GM18909 (cell line): Measurements from ENCODE around the gene ZNF618.

Experiments used
- ATAC-seq: cut with Tn5 transposase; IDR thresholded peaks from one replicate; pipeline ENCODE4 v1.9.1; 2021; ENCODE audit warnings: mild to moderate bottlenecking; ENCODE audit not compliant: unreplicated experiment, poor library complexity

ZNF618 gene

GRCh38 chr9:113930390-113930783, 54.3 kb downstream of the ZNF618 start:
- ATAC-seq: no peak

DNA sequence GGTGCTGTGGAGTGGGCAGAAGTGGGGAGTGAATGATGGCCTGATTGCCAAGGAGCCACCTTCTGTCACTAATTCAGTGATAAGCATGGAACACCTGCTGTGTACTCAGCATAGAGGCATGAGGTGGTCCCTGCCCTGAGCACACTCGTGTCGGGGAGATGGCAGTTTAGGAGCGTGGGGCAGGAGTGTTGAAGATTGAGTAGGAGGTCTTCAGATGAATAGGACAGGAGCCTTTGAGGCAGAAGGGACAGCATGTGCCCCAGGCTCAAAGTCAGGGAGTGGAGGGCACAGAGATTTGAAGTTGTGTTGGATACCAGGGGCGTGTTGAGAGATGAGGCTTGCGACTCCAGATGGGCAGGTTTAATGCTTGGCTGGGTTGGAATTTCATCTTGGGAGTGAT, 55.0 kb downstream of the ZNF618 start:
- no peak for ATAC-seq

DNA sequence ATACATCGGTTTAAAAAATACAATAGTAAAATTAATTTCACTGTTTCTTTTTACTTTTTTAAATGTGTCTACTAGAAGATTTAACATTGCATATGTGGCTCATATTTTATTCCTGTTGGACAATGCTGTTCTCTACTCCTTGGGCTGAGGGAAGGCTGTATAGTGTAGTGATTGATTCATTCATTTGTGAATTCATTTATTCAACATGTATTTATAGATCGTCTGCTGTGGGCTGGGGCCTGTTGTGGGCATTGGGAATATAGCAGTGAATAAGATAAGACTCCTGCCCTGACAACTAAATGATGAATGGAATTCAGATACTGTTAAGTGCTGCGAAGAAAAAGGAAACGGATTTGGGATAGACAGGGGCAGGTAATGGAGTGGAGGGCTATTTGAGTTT, 55.7 kb downstream of the ZNF618 start:
- ATAC-seq: no peak

DNA sequence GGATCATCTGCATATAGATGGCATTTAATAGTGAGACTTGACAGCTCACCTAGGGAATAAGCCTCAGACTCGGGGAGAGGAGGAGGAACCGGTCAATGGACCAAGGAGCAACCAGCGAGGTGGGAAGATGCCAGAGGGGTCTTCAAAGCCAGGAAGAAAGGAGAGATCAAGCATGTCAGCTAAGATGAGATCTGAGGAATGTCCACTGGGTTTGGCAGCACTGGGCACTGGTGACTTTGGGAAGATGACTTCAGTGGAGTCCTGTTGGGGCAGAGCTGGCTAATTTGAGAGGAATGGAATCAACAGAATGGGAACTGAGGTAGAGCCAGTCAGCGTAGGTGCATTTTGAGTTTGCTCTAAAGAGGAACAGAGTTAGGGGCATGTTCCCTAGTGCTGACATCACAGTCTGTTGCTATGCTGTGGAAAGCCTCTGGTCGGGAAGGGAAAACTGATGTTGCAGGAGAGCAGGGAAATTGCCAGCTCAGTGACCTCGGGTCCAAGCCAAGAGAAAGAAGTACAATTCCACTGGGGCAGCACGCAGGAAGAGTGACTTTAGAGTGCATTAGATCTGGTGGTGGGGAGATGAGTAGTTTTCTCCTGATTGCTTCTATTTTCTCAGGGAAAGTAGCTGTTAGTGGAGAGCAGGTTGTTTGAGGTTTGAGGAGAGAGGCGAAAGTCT, 56.9 kb downstream of the ZNF618 start:
- ATAC-seq: no peak

- ATAC-seq: no peak
Observed at GRCh38 chr9:113933671-113934070, 57.6 kb downstream of the ZNF618 start.

DNA sequence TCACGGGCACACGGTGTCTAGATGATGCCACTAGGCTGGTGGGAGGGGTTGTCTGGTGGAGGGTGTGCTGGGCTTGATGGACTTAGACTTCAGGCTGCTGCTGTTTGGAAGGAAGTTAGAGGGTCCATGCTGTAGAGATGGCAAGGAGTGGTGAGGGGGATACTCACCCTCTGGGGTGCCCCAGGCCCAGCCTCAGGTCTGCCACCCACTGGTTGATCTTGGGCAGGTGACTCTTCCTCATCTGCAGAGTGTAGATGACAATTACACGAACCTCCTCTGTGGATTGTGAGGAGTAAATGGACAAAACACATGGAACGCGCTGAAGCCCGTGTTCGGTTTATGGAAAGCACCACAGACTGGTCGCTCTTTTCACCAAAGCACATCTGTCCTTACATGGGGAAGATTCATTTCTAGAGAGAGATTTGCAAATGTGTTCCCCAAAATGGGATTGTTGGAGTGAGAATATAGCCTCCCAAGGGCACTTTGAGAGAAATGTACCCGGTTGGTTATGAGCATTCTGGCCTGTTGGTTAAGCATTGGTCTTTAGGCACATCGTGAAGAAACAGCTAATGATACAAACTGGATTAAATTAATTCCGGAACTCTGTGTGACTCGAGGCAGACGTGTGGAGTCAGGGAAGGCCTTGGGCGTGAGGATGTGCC, 58.2 kb downstream of the ZNF618 start:
- ATAC-seq: no peak

GRCh38 chr9:113934829-113935676, 58.9 kb downstream of the ZNF618 start:
- ATAC-seq: no peak

GRCh38 chr9:113935677-113936380, 59.7 kb downstream of the ZNF618 start:
- ATAC-seq: no peak

DNA sequence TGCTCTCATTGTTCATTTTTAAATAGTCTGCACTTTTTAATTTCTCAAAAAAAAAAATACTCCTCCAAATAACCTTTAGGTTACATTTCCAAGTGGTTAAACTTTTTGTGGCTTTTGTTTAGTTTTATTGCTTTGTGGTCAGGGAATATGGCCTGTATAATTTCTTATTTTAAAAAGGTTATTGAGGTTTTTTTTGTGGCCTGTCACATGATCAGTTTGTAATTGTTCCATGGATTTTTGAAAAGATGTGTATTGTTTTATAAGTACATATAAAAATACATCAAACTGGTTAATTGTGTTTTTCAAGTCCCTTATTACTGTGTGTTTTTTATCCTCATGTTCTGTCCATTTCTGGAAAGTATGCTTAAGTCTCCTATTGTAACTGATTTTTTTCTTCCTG, 64.0 kb downstream of the ZNF618 start:
- ATAC-seq: no peak

DNA sequence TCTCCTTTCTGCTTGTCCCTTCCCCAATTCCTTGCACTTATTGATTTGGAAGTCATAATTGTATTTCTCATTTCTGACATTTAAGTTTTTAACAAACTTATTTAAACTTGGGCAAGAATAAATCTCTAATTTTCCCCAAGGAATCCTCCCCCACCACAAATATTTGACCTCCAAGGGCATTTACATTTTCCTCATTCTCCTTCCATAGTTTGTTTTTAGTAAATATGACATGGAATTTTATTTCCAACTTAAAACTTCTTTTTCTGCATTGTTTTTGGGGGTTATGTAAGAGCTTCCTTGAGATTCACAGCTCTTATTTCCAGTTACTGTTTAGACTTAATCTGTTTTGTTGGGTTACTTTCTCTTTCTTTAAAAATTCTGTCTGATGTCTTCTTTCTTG, 64.9 kb downstream of the ZNF618 start:
- no peak for ATAC-seq

DNA sequence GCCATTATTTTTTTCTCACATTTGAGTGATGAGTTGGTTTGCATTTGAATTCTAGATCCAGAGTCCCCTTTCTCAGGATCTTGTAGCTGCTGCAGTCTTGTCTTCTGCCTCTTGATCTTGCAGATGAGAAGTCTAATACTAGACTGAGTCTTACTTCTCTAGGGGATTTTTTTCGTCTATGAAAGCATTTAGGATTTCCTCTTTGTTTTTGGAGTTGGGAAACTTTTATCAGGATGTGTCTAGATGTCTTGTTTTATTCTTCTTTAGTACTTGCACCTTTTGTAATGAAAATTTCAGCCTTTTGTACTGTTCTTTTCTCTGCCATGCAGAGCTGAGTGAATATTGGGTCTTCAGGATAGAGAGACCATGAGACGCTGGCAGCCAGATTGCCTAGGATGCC, 65.4 kb downstream of the ZNF618 start:
- no peak for ATAC-seq

DNA sequence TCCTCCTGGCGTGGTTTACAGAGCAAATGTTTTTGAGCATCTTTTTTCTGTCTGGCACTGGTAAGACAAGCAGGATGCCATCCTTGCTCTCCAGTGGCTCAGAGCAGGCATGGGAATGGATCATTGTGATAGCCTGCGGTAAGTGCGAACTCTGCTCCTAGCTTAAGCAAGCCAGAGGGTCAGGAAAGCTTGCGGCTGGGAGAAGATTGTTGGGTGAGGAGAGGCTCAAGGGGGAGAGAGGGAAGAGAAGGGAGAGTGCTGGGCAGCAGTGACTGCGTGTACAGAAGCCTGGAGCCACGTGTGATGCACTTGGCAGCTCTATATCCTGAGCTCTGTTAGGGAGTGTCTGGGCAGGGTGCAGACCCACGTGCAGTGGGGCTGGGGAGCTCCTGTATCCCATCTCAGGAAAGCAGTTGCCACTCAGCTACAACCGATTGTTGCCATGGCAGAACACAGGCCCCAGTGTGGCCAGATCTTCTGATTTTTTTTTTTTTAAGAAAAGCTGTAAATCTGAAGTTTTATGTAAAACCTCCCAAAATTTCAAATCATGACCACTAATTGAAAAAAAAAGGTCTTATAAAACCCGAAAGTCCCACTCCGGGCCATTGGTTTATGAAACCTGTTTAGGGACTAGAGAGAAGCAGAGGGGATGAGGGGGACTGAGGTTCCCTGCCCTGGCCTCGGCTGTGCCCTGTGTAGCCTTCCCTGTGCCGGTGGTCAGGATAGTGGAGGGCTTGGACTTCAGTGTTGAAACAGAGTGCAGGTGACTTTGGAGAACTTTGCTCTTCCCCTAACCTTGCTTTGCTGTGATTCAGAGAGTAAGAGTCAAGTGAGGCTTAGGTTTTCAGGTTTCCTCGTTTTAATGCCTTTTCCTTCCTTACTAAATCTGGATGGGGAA, 67.3 kb downstream of the ZNF618 start:
- no peak for ATAC-seq

GRCh38 chr9:113945784-113946183, 69.7 kb downstream of the ZNF618 start:
- no peak for ATAC-seq

DNA sequence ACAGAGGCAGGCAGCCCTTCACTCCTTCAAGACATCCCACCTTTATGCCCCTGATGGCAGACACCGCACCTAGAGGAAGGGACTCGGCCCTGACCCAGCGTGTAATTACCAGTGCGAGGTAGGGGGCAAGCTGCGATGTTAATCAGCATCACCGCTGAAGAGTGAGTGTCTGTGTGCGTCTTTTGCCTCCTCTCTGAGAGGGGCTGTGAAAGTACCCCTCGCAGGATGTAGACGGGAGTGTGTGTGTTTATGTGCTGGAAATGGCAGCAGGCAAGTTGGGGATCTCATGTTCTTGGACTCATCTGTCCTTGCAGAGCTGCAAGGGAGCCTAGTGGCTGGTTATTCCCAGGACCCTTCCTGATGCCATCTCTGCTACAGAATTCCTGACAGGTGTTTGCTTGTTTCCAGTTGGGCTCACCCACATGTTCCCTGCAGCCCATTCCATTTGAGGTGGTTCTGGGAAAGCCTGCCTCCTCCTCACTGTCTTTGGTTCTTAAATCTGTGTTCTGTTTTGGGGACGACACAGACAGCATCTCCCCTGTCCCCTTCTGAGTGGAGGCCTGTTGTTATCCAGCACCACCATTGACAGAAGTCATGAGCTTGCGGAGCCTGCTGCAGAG, 70.5 kb downstream of the ZNF618 start:
- no peak for ATAC-seq

- ATAC-seq: no peak
Observed at GRCh38 chr9:113947941-113948340, 71.8 kb downstream of the ZNF618 start.

DNA sequence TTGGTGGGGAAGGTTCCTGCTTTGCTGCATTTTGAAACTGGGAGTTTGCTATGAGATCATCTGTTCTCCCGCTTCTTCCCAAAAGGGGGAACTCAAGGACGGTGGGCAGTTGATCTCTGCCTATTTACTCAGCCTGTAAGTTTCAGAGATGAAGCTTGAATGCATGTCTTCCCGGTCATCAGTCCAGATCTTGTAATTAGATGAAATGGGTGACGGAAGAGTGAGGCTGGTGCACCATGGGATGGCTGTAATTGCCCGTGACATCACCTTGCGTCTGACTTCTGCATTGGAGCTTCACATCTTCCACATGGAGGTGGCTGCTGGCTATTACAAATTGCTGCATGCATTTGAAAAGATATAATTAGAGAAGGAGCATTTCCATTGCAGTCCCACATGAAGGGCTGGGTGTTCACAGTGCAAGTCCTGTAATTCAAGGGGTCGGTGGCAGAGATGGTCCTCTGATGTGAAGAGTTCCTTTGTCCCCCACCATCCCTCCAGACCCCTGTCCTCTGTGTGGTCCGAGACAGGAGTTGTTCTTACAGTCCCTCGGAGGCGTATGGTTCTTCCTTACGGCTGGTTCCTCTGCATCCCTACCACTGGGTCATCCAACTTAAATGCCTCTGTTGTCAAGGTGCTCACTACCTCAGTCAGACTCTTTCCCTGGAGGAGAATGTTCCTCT, 72.9 kb downstream of the ZNF618 start:
- ATAC-seq: no peak

DNA sequence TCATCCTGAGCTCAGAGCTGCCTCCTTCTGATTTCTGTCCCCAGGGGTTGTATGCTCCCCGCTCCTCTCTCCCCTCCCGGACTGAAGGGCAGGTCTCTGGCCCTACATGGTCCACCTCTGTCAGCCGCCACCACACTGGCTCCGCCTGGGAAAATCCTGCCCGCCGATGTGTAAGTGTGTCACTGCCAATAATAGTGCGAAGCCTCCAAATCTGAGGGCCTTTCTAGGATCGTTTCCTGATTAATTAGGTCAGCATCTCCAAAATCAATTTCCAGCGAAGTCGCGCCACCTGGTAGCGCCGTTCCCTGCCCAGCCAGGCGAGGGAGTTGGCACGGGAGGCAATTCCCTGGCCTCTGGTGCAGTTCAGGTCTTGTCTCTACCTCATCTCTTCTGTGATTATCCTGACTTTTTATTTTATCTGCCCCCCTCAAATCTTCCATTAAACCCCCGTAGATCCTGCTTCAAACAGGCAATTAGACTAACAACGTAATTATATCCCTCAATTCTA, 73.5 kb downstream of the ZNF618 start:
- no peak for ATAC-seq

GRCh38 chr9:113950195-113951031, 74.3 kb downstream of the ZNF618 start:
- no peak for ATAC-seq
